Measurements from ENCODE around the gene KCNMB1. TPM values are rescaled to one million over a fixed set of nuclear protein-coding genes. Genes with fewer than 3 reads are reported as not detected.

Gene KCNMB1
- total and polyA plus RNA-seq, 10 of the 15 experiments (the other 5 are each of a cell fraction or from before 2014, with no cell fraction given), result 1.2 to 3.6 (median 2.6) TPM

DNA sequence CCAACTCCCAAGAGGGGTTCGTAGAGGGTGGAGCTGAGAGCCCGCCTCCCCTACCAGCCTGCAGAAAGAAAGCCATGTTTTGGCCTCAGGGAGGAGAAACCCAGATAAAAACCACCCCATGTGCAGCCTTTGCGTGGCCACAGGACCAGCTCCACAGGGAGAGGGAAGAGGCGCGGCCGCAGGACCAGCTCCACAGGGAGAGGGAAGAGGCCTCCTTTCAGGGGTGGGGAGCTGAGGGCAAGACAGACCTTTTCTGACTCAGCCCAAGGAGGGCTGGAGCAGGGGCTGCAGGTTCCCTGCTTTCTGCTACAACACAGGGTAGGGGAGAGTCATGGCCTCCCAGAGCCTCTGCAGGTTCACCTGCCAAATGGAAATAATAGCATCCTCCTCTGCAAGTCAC, 37.6 kb upstream of the KCNMB1 start (continued):
- no peak for TF ChIP-seq CUX1 (IDR thresholded peaks at IDR 0.05; ENCODE audit: insufficient replicate concordance, low read depth, low read length)
- TF ChIP-seq POLR2A (IDR thresholded peaks at IDR 0.05; ENCODE audit: low read depth, low read length), result no peak
- TF ChIP-seq, protein P1, sequence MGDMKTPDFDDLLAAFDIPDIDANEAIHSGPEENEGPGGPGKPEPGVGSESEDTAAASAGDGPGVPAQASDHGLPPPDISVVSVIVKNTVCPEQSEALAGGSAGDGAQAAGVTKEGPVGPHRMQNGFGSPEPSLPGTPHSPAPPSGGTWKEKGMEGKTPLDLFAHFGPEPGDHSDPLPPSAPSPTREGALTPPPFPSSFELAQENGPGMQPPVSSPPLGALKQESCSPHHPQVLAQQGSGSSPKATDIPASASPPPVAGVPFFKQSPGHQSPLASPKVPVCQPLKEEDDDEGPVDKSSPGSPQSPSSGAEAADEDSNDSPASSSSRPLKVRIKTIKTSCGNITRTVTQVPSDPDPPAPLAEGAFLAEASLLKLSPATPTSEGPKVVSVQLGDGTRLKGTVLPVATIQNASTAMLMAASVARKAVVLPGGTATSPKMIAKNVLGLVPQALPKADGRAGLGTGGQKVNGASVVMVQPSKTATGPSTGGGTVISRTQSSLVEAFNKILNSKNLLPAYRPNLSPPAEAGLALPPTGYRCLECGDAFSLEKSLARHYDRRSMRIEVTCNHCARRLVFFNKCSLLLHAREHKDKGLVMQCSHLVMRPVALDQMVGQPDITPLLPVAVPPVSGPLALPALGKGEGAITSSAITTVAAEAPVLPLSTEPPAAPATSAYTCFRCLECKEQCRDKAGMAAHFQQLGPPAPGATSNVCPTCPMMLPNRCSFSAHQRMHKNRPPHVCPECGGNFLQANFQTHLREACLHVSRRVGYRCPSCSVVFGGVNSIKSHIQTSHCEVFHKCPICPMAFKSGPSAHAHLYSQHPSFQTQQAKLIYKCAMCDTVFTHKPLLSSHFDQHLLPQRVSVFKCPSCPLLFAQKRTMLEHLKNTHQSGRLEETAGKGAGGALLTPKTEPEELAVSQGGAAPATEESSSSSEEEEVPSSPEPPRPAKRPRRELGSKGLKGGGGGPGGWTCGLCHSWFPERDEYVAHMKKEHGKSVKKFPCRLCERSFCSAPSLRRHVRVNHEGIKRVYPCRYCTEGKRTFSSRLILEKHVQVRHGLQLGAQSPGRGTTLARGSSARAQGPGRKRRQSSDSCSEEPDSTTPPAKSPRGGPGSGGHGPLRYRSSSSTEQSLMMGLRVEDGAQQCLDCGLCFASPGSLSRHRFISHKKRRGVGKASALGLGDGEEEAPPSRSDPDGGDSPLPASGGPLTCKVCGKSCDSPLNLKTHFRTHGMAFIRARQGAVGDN (IDR thresholded peaks at IDR 0.05), result no peak
- no peak for TF ChIP-seq HDGF (IDR thresholded peaks at IDR 0.05)
- no peak for TF ChIP-seq BHLHE40 (IDR thresholded peaks at IDR 0.05; ENCODE audit: borderline replicate concordance in 1 of 2, low read depth in 2 of 2, low read length in 1 of 2)
- TF ChIP-seq GATAD2B (conservative IDR thresholded peaks at IDR 0.05; ENCODE audit: low read depth), result no peak
- no peak for TF ChIP-seq KAT2A (conservative IDR thresholded peaks at IDR 0.05; ENCODE audit: control insufficient read depth, low read depth, low read length)
- TF ChIP-seq NBN (IDR thresholded peaks at IDR 0.05), result no peak
- no peak for TF ChIP-seq HDAC6 (IDR thresholded peaks at IDR 0.05; ENCODE audit: unreplicated experiment)
- no peak for TF ChIP-seq NFXL1 (IDR thresholded peaks at IDR 0.05; ENCODE audit: borderline replicate concordance)
- TF ChIP-seq ZNF274 (IDR thresholded peaks at IDR 0.05; ENCODE audit: insufficient read depth, insufficient read length), result no peak
- TF ChIP-seq NKRF (conservative IDR thresholded peaks at IDR 0.05), result no peak
- no peak for TF ChIP-seq STAT3 (IDR thresholded peaks at IDR 0.05; ENCODE audit: low read depth, low read length)
- TF ChIP-seq POU2F2 (IDR thresholded peaks at IDR 0.05; ENCODE audit: borderline replicate concordance, low read depth, low read length), result no peak
